ENCODE data around the gene PIAS1. TPM values are rescaled to one million over a fixed set of nuclear protein-coding genes. Genes with fewer than 3 reads are reported as not detected.
"Not testable (repeated sequence)": the region's sequence is repeated elsewhere in the genome, so short reads cannot be mapped to it uniquely, and the experiment has no call there.

The PIAS1 gene
- total and polyA plus RNA-seq, 8 donors, result 10.6 to 29.0 (median 17.6) TPM

DNA sequence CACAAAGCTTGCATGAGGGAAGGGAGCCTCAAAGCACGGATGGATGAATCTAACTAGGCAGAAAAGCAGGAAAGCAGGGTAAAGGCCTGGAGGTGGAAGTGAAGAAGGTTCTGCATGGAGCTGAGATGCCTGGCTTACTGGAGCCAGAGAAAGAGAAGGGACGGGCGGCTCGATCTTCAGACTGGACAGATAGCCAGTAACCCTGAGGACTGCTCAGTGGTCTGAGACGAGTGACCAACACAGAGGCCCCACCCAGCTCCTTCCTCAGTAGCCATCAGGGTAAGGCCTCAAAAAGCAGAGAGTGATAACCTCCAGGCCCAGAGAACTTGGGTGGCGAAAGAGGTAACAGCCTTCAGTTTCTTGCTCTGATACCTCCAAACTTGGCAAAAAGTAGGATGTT is 169.1 kb downstream of the PIAS1 start:
- H3K27ac ChIP-seq, result no peak overlapping the region
- DNase-seq (no peak), FAIRE-seq (no peak), ATAC-seq (no peak)
- H3K9me3 ChIP-seq, result no peaks in the 10 kb centered on the region
- no peak overlapping the region for H3K4me3 ChIP-seq
- H3K4me1 ChIP-seq, result peaks cover 0 to 3% (median under 1%) of the 10 kb centered on the region in 3 donors
- intact Hi-C loops (cut with DNase I), result no loop called here
- no peaks in the 10 kb centered on the region for H3K36me3 ChIP-seq
- 90 to 95% methylated on average over 6 of the region's 6 CpGs for WGBS, 2 donors
- H3K27me3 ChIP-seq, result no peaks in the 10 kb centered on the region
- TF ChIP-seq, protein P1, sequence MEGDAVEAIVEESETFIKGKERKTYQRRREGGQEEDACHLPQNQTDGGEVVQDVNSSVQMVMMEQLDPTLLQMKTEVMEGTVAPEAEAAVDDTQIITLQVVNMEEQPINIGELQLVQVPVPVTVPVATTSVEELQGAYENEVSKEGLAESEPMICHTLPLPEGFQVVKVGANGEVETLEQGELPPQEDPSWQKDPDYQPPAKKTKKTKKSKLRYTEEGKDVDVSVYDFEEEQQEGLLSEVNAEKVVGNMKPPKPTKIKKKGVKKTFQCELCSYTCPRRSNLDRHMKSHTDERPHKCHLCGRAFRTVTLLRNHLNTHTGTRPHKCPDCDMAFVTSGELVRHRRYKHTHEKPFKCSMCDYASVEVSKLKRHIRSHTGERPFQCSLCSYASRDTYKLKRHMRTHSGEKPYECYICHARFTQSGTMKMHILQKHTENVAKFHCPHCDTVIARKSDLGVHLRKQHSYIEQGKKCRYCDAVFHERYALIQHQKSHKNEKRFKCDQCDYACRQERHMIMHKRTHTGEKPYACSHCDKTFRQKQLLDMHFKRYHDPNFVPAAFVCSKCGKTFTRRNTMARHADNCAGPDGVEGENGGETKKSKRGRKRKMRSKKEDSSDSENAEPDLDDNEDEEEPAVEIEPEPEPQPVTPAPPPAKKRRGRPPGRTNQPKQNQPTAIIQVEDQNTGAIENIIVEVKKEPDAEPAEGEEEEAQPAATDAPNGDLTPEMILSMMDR (IDR thresholded peaks at IDR 0.05), result no peak

DNA sequence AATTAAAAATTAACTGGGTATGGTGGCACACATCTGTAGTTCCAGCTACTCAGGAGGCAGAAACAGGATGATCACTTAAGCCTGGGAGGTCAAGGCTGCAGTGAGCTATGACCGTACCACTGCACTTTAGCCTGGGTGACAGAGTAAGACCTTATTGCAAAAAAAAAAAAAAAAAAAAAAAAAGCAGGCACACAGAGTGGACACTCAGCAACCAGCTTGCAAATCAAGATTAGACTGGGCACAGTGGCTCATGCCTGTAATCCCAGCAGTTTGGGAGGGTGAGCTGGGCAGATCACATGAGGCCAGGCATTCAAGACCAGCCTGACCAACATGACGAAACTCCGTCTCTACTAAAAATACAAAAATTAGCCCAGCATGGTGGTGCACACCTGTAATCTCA is 170.0 kb downstream of the PIAS1 start:
- peaks cover 0 to 8% (median 3%) of the 10 kb centered on the region in 3 donors for H3K4me1 ChIP-seq

DNA sequence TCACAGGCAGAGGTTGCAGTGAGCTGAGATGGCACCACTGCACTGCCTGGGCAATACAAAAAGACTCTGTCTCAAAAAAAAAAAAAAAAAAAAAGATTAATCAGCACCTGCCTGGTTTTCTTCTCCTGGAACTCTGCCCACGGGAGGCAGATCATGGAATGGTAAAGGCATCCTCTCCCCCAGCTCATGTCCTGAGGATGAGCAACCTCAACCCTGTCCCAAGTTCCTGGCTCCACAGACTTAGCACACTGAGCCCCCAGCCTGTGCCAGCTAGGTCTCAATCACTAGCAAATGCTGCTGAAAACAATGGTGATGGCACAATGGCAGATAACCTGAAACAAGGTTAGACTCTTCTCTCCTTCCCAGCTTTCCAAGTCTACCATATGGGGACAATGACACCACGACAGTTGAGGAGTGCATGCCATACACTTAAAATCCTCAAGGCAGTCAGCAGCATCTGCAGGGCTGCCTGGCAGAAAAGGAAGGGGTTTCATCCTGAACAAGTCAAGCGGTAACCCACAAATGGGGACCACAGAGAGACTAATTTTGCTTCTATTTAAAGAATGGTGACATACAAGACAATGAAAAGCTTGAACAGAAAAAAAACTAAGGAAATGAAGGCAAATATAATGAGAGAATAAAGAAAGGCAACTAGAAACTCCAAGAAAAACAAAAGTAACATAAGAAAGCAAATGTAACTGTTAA is 170.6 kb downstream of the PIAS1 start:
- TF ChIP-seq, protein P1 (IDR thresholded peaks at IDR 0.05), result no peak
- intact Hi-C loops (cut with DNase I), result no loop called here
- no peak for ATAC-seq
- Histone ChIP-seq H3K27ac (no peak overlapping the region), H3K36me3 (no peaks in the 10 kb centered on the region), H3K4me1 (peaks cover 0 to 8% (median 3%) of the 10 kb centered on the region in 3 donors), H3K9me3 (no peaks in the 10 kb centered on the region), H3K27me3 (no peaks in the 10 kb centered on the region), H3K4me3 (no peak overlapping the region)
- 85 to 88% methylated on average over 3 of the region's 3 CpGs for WGBS, 2 donors
- FAIRE-seq, result no peak
- DNase-seq, result no peak

More for the DNA sequence above, 170.0 kb downstream of the PIAS1 start:
- intact Hi-C loops (cut with DNase I), result no loop called here
- Histone ChIP-seq H3K36me3 (no peaks in the 10 kb centered on the region), H3K4me3 (no peak overlapping the region), H3K27me3 (no peaks in the 10 kb centered on the region), H3K27ac (no peak overlapping the region), H3K9me3 (no peaks in the 10 kb centered on the region)
- no peak for ATAC-seq
- WGBS, 2 donors, result 65 to 83% methylated on average over 3 of the region's 3 CpGs
- no peak for FAIRE-seq
- DNase-seq, result no peak
- TF ChIP-seq, protein P1 (IDR thresholded peaks at IDR 0.05), result no peak

DNA sequence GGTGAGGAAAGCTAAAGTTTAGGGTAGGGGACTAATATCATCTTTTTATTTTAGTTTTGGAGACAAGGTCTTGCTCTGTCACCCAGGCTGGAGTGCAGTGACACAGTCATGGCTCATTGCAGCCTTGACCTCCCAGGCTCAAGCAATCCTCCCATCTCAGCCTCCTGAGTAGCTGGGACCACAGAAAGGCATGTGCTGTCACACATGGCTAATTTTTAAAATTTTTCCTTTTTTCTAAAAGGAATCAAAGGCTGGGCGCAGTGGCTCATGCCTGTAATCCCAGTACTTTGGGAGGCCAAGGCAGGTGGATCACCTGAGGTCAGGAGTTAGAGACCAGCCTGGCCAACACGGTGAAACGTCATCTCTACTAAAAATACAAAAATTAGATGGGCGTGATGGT is 171.3 kb downstream of the PIAS1 start:
- H3K9me3 ChIP-seq; H3K36me3 ChIP-seq; H3K4me3 ChIP-seq; H3K27me3 ChIP-seq; FAIRE-seq; H3K27ac ChIP-seq; intact Hi-C loops (cut with DNase I); DNase-seq; ATAC-seq: not testable (repeated sequence)
- WGBS, 2 donors, result 95 to 96% methylated on average over 4 of the region's 4 CpGs
- peaks cover 0 to 11% (median 3%) of the 10 kb centered on the region in 3 donors for H3K4me1 ChIP-seq

DNA sequence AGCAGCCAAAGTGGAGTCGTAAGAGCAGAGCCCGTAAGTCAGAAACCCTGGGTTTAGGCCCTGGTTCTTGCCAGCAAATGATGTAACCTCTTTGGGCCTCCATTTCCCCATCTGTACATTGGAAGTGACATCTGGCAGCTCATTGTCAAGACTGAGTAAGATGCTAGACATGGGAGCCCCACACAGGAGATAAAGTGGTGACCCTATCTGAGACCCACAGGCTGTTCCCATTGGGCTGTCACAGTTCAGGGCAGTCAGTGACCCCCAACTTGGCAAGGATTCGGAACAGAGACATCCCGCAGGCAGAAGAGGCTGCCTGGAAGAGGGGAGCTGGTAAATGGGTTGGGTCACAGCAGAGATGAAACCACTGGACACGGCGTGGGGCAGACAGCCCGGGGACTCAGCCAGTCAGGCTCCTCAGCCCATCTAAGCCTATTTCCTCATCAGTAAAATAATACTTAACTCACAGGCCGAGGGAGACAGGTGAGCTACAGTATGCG is 173.6 kb downstream of the PIAS1 start:
- intact Hi-C loops (cut with DNase I), result no loop called here
- TF ChIP-seq, protein P1 (IDR thresholded peaks at IDR 0.05), result no peak
- H3K4me1 ChIP-seq, result peaks cover 0 to 11% (median 3%) of the 10 kb centered on the region in 3 donors
- DNase-seq (no peak), FAIRE-seq (no peak), ATAC-seq (no peak)
- no peak overlapping the region for H3K27ac ChIP-seq
- H3K4me3 ChIP-seq, result no peak overlapping the region
- WGBS, 2 donors, result 80 to 83% methylated on average over 9 of the region's 9 CpGs
- H3K36me3 ChIP-seq, result no peaks in the 10 kb centered on the region
- H3K9me3 ChIP-seq, result no peaks in the 10 kb centered on the region
- H3K27me3 ChIP-seq, result no peaks in the 10 kb centered on the region
